Measurements from ENCODE around the gene CNTNAP2. TPM values are rescaled to one million over a fixed set of nuclear protein-coding genes. Genes with fewer than 3 reads are reported as not detected.
A peak's percentile ranks its signal among the peaks of the same experiment; 100 is the strongest.

CNTNAP2 gene
- total RNA-seq, 2 donors from 2014 or later = 0.29 to 1.1 TPM

- intact Hi-C loops (cut with DNase I) = no loop called here
- ATAC-seq (no peak), DNase-seq (no peak)
These were observed 1187.8 kb downstream of the CNTNAP2 start for GRCh38 chr7:147304376-147304775.

GRCh38 chr7:147305827-147306226, 1189.2 kb downstream of the CNTNAP2 start:
- DNase-seq (no peak), ATAC-seq (no peak)
- intact Hi-C loops (cut with DNase I) = no loop called here

- intact Hi-C loops (cut with DNase I) = no loop called here
- DNase-seq = no peak
- no peak for ATAC-seq
These were observed 1191.9 kb downstream of the CNTNAP2 start for GRCh38 chr7:147308539-147308938.

GRCh38 chr7:147311336-147311735, 1194.7 kb downstream of the CNTNAP2 start:
- DNase-seq = no peak
- ATAC-seq = peak in 1 of 2 donors; percentile 38
- intact Hi-C loops (cut with DNase I) = no loop called here

- ATAC-seq = no peak
- no peak for DNase-seq
- intact Hi-C loops (cut with DNase I) = no loop called here
These were observed 1204.9 kb downstream of the CNTNAP2 start for GRCh38 chr7:147321504-147321903.

- intact Hi-C loops (cut with DNase I) = no loop called here
- DNase-seq (no peak), ATAC-seq (no peak)
These were observed 1216.4 kb downstream of the CNTNAP2 start for GRCh38 chr7:147332988-147333387.

- no peak for DNase-seq
- intact Hi-C loops (cut with DNase I) = no loop called here
- no peak for ATAC-seq
These were observed 1246.5 kb downstream of the CNTNAP2 start for GRCh38 chr7:147363101-147363500.

GRCh38 chr7:147376192-147376591, 1259.6 kb downstream of the CNTNAP2 start:
- intact Hi-C loops (cut with DNase I) = no loop called here
- ATAC-seq (no peak), DNase-seq (no peak)

GRCh38 chr7:147380926-147381325, 1264.3 kb downstream of the CNTNAP2 start:
- no peak for DNase-seq
- no peak for ATAC-seq
- intact Hi-C loops (cut with DNase I) = no loop called here

GRCh38 chr7:147394329-147394728, 1277.7 kb downstream of the CNTNAP2 start:
- intact Hi-C loops (cut with DNase I) = no loop called here
- no peak for DNase-seq
- no peak for ATAC-seq

- intact Hi-C loops (cut with DNase I) = no loop called here
- peak; percentile 71 to 86 for ATAC-seq
- no peak for DNase-seq
These were observed 1283.7 kb downstream of the CNTNAP2 start for GRCh38 chr7:147400221-147400689.

GRCh38 chr7:147400925-147401324, 1284.3 kb downstream of the CNTNAP2 start:
- intact Hi-C loops (cut with DNase I) = no loop called here
- ATAC-seq (peak; percentile 34 to 38), DNase-seq (no peak)

- no peak for DNase-seq
- intact Hi-C loops (cut with DNase I) = no loop called here
These were observed 1289.0 kb downstream of the CNTNAP2 start for GRCh38 chr7:147405621-147406020.

GRCh38 chr7:147406521-147407135, 1290.0 kb downstream of the CNTNAP2 start:
- DNase-seq (no peak), ATAC-seq (no peak)
- intact Hi-C loops (cut with DNase I) = no loop called here

More at GRCh38 chr7:147405621-147406020, 1289.0 kb downstream of the CNTNAP2 start:
- ATAC-seq = no peak

- peak in 1 of 2 donors; percentile 30 for ATAC-seq
- intact Hi-C loops (cut with DNase I) = no loop called here
These were observed 1294.5 kb downstream of the CNTNAP2 start for GRCh38 chr7:147411096-147411495.

GRCh38 chr7:147412109-147412508, 1295.5 kb downstream of the CNTNAP2 start:
- DNase-seq = no peak
- intact Hi-C loops (cut with DNase I) = no loop called here
- ATAC-seq = no peak

More at GRCh38 chr7:147411096-147411495, 1294.5 kb downstream of the CNTNAP2 start:
- DNase-seq = no peak

- DNase-seq (no peak), ATAC-seq (no peak)
- intact Hi-C loops (cut with DNase I) = no loop called here
These were observed 1296.4 kb downstream of the CNTNAP2 start for GRCh38 chr7:147412782-147413556.

GRCh38 chr7:147413557-147413870, 1296.9 kb downstream of the CNTNAP2 start:
- ATAC-seq = no peak
- no peak for DNase-seq
- intact Hi-C loops (cut with DNase I) = no loop called here

GRCh38 chr7:147415991-147416390, 1299.4 kb downstream of the CNTNAP2 start:
- DNase-seq (no peak), ATAC-seq (no peak)
- intact Hi-C loops (cut with DNase I) = no loop called here

GRCh38 chr7:147418966-147419365, 1302.4 kb downstream of the CNTNAP2 start:
- no peak for DNase-seq
- no peak for ATAC-seq
- intact Hi-C loops (cut with DNase I) = no loop called here

GRCh38 chr7:147423875-147424274, 1307.3 kb downstream of the CNTNAP2 start:
- no peak for ATAC-seq
- DNase-seq = no peak
- intact Hi-C loops (cut with DNase I) = no loop called here

All from left cardiac atrium (tissue), 4 donors.